Activated T-cell treated with anti-CD3 and anti-CD28 coated beads for 48 hours (primary cell): ENCODE measurements around the gene TOR3A.
A peak's percentile ranks its signal among the peaks of the same experiment; 100 is the strongest.

Experiments used
- DNase-seq: peaks from one replicate; pipeline ENCODE4 v3.0.0-alpha.2; 2020; ENCODE audit warnings: low read depth

Gene TOR3A

DNA sequence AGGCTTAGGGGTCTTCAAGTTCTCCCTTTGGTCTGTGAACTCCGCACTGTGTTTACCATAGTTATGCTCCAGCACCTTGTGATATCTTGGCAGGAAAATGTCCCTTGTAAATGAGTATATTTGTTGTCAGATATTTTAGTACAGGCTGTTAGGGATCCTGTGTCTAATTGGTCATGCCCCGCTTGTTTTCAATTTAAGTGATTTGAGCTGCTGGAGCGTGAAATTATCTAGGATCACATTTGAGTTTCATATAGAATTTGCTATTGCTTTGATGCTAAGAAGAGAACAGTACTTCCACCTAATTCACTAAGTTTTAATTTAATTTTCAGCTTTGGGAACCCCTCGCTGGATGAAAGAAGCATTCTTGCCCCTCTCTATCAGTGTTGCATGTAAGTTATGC is 15.4 kb upstream of the TOR3A start:
- no peak for DNase-seq

GRCh38 chr1:179077396-179077795 is 4.5 kb upstream of the TOR3A start:
- no peak for DNase-seq

DNA sequence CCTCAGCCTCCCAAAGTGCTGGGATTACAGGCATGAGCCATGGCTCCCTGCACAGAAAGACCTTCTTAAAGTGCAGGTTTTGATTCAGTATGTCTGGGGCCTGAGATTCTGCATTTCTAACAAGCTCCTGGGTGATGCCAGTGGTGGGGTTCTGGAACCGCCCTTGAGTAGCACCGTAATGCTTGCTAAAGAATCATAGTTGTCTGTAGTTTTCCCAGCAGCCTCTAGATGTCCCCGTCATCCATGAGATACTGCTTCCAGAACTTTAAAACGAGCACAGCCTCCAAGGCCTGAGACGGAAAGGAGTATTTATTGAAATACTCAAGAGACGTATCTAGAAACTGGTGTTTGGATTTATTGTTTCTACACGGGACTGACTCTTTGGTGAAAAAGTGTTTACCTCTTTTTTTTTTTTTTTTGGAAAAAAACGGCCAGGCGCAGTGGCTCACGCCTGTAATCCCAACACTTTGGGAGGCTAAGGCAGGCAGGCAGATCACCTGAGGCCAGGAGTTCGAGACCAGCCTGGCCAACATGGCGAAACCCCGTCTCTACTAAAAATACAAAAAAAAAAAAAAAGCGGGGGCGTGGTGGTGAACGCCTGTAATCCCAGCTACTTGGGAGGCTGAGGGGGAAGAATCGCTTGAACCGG is 2.6 kb upstream of the TOR3A start:
- DNase-seq = no peak

- DNase-seq = no peak
These were observed 794 bp upstream of the TOR3A start for GRCh38 chr1:179080866-179081686.

DNA sequence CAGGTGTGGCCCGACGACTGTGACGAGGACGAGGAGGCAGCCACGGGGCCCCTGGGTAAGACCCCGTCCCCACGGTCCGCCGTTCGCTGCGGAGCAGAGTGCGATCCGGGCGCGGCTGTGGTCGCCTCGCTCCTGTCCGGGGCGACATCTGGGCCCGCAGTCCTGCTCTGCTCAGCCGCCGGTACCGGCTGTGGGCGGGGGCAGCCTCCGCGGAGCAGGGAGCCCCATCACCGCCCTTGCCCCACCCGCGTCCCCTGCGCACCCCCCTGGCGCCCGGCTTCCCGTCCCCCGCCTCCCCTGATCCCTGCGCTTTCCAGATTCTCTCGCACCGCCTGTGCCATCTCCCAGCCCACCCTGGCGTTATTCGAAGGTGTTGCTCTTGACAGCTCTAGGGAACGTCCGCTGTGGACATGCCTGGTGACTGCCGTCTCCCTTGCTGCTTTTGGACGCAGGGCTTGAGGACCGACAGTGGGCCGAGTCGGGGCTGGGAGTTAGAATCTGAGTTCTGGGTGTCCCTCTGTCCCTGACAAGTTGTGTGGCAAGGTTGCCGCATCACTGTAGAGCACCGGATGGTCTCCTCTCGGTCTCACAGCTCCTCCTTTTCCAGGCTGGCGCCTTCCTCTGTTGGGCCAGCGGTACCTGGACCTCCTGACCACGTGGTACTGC is 596 bp downstream of the TOR3A start:
- DNase-seq = peak; percentile 18

DNA sequence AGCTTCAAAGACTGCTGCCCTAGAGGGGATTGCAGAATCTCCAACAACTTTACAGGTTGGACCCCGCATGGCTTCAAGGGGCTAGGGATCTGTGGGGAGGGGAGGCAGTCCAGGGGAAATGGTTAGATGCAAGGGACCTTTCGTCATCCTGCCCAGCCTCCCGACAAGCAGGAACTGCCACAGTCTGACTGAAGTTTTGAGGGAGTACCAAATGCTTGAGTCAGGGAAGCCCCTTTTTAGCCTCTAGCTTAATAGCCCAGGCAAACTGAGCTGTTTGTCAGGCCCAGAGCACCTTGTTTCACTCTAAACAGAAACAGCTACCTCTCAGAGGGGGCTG is 1.1 kb downstream of the TOR3A start:
- no peak for DNase-seq

GRCh38 chr1:179083533-179083932 is 1.7 kb downstream of the TOR3A start:
- no peak for DNase-seq

- DNase-seq = no peak
These were observed 5.8 kb downstream of the TOR3A start for GRCh38 chr1:179087665-179088064.

DNA sequence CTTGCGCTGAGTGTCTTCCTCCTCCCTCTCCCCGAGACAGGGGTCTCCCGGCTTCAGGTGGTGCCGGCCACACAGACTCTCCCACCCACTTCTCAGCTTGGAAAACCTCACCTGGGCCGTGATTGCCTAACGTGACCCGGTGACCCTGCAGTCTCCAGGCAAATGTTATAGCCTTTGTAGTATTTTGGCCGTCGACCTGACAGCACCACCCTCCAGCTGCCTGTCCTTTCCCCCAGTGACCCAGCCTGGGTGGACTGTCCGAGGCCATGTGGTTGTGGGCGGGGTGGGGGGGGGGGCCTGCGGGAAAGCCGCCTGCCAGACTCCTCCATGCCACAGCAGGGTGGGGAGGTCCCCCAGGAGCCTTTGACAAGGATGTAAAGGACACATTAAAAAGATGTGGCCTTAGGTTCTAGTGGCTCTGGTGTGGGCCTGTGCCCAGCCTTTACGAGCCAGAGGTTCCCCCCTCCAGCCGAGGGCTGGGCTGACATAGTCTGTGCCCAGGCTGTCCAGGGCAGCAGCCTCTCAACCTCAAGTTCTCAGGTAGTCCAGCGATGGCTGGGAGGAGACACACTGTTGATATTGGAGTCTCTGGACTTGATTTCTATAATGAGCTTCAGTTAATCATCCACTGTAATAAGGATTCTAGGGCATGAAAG is 8.1 kb downstream of the TOR3A start:
- DNase-seq = no peak

DNA sequence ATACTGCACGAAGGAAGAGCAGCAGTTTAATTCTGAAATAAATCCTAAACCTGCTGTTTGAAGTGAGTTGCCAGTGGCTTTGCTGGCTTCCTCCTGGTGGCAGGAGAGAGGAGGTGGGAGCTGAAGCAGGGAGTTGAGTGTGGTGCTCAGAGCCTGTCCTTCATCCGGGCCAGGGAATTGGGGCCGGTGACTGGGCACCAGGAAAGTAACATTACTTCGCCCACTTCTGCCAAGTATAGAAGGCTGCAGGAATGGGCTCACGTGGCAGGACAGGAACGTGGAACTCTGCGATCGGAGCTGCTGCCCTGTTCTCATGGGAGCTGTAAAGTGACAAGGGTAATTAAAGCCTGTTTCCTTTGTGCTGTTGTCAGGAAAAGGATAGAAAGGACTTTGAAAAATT is 8.7 kb downstream of the TOR3A start:
- no peak for DNase-seq

DNA sequence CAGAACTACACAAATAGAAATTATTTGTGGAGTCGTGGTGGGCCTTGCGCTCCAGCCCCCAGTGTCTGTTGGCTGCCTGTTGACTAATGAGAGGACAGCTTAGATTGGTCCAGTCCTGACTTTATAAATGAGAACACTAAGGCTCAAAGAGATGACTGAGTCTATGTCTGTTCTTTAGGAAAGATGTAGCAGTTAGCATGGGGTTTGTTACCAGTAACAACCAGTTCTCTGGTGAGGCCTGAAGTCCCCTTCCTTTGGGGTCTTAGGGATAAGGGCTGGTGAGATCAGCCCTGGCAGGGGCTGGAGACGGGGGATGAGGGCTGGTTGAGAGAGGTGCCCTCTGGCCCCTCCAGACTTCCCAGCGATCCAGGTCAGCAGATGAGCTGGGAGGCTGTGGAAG is 9.1 kb downstream of the TOR3A start:
- no peak for DNase-seq

- no peak for DNase-seq
These were observed 9.9 kb downstream of the TOR3A start for GRCh38 chr1:179091691-179092165.

DNA sequence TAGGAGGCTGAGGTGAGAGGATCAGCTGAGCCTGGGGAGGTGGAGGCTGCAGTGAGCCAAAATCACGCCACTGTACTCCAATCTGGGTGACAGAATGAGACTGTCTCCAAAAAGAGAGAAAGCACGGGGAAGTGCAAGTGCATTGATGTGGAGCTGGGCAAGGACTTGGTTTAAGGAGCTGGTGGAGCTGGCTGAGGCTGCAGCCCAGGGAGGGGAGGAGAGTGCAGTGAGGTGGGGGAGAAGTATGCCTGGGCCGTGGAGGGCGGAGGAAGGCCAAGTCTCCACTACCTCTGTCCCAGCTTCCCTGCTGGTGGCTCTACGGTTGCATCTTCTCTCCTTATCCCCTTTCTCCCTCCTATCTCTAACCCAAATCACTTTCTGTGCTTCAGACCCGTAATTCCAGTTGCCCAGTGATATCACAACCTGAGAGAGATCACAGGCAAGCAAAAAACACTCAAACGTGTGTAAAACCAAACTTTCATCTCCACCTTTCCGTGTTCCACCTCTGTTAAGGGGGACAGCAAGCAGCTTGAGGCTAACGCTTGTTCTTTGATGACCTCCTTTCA is 11.1 kb downstream of the TOR3A start:
- no peak for DNase-seq

GRCh38 chr1:179094818-179095217 is 12.9 kb downstream of the TOR3A start:
- DNase-seq = no peak

- DNase-seq = no peak
These were observed 13.5 kb downstream of the TOR3A start for GRCh38 chr1:179095377-179095776.

GRCh38 chr1:179095924-179096323 is 14.1 kb downstream of the TOR3A start:
- no peak for DNase-seq

DNA sequence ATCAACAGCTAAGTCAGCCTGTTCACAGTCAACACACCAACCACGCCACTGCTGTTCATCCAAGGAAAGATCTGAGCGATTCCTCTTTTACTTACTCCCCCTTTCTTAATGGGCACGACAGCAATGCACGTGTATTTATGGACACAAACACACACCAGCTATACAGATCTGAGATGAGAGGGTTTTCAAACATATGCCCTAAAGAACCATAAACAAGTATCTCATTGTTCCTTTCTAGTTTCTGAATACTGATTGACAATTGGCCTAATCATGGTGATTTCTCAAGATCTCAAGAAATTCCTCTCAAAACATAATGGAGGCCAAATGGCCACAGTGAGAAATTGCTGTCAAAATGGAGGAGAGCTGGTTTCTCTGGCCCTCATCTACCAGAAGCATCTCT is 18.0 kb downstream of the TOR3A start:
- no peak for DNase-seq

DNA sequence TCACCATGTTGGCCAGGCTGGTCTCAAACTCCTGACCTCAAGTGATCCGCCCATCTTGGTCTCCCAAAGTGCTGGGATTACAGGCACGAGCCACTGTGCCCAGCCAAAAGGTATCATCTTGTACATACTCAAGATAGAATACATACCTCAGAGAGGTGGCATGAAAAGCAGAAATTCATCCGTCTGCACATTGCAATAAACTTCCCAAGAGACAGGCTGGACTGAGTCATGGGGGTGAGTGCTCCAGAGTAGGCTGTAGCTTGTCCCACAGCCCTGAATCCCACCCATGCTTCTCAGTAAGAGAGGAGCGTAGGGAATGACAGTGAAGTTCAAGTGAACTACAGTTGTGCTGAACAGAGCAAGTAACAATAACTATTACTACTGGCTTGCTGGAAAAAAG is 19.7 kb downstream of the TOR3A start:
- no peak for DNase-seq

- no peak for DNase-seq
These were observed 22.1 kb downstream of the TOR3A start for GRCh38 chr1:179103999-179104398.

DNA sequence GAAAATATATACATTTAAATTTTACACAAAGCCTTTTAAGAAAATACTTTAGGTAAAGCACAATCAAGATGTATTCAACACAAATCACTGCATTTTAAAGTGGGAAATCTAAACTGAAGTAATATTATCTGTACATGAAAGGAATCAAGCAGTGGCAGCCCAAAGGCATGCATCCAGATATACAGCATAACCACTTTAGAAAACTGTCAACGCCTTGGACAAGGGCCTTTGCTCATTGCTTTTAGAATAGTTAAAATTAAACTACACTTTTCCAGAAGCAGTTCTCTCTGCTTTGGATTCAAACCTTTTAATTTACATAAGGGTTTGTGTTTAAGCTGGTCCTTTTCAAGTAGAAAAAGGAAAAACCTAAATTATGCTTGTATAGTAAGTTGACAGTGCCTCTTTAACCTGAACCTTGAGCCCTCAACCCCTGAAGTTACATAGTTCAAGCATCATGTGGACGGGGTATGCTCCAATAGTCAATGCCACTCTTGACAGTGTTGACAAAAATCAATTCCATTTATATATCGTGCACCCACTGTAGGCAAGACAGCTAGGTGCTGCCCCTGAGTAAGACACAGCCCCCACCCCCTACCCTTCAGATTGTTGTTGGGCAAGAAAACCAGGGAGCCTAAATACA is 22.9 kb downstream of the TOR3A start:
- DNase-seq = no peak

GRCh38 chr1:179105393-179105792 is 23.5 kb downstream of the TOR3A start:
- no peak for DNase-seq
